Stimulated activated CD4-positive, alpha-beta T cell treated with anti-CD3 and anti-CD28 coated beads, Interleukin-2, amount 100 ng/mL, for 24 hours (primary cell): ENCODE results near the gene TMCC1.
"Not testable (repeated sequence)": the region's sequence is repeated elsewhere in the genome, so short reads cannot be mapped to it uniquely, and the experiment has no call there.

ENCODE experiments used
- DNase-seq, 2 donors: peaks; one replicate each; pipeline ENCODE4 v3.0.0-alpha.2; 2020

TMCC1 gene

GRCh38 chr3:129893581-129894070, at the start of gene TMCC1:
TSS of gene TMCC1 (minus strand) at chr3:129893711.
- peak; percentile 84 to 88 for DNase-seq

- DNase-seq = no peak
Observed at GRCh38 chr3:129943020-129943419, 49.5 kb upstream of the TMCC1 start.

- peak; percentile 36 to 51 for DNase-seq
Observed at GRCh38 chr3:129942296-129942695, 48.8 kb upstream of the TMCC1 start.

- DNase-seq = no peak
Observed at GRCh38 chr3:129940086-129940485, 46.6 kb upstream of the TMCC1 start.

- DNase-seq = no peak
Observed at GRCh38 chr3:129938140-129938930, 44.8 kb upstream of the TMCC1 start.

DNA sequence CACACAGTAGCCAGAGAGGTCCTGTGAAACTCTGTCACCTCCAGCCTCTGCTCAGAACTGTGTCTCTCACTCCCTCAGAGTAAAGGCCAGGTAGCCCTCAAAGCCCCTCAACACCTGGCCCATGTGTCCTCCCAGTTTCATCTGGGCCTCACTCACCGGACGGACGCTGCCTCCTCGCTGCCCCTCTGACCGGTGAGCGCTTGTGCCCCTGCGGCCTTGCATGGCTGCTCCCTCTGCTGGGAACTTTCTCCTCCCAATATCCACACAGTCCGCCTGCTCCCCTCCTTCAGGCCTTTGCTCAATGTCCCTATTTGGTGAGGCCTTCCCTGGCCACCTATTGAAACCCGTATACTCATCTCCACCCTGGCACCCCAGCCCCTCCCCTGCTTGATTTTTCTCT, 44.2 kb upstream of the TMCC1 start:
- no peak for DNase-seq

GRCh38 chr3:129936757-129937156, 43.2 kb upstream of the TMCC1 start:
- DNase-seq = no peak

DNA sequence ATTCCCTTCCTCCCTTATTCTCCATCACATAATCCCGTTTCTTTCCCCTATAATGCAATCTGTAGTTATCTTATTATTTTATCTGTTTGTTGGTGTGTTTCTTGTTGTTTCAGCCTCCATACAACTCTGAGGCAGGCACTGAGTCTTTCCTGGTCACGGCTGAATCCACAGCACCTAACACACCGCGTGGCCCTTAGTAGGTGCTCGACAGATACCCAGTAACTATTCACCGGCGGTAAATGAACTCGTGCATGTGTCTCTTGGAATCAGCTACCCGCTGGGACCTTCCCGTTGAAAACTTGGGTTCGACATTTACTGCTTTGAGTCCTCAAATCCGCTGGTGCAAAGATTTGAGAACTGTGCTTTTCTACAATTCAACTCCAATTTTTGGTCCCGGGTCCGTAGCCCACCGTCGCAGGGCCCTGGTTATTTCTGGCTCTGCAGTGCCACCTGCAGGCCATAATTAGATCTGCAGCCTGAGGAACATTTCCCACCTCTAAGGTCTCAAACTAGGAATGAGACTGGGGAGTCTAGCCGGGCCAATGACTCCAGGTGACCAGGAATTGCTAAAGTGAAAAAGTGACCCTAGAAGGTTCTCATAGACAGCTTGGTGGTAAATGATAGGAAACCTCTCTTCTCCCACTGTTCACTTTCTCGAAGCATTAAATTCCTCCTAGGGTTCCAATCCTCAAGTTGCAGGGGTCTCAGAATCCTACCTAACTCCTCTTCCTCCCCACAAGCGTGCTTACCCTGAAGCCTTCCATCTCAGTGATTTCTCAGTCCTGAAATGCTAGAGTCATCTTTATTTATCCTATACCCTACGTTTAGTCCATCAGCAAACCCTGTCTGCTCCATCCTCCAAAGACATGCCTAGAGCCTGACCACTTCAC, 41.0 kb upstream of the TMCC1 start:
- peak; percentile 26 to 32 for DNase-seq

DNA sequence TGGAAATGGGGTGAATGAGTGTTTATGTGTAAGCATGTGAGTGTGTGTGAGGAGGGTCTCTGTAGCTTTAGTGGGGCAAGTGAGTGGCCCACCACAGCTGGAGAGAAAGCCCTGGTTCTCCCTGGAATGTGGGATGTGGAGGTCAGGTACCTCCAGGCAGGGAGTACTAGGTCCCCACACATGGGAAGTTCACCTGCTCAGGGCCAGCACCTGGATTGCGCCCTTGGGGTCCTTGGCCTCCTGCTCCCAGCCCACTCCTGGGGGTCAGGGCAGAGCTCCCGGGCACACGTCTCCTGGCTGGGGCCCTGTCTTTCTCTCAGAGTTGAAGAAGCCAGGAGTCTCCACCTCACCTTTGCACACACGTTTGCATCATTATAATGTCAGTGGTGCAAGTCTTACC, 40.0 kb upstream of the TMCC1 start:
- DNase-seq = no peak

GRCh38 chr3:129929383-129929782, 35.9 kb upstream of the TMCC1 start:
- no peak for DNase-seq

DNA sequence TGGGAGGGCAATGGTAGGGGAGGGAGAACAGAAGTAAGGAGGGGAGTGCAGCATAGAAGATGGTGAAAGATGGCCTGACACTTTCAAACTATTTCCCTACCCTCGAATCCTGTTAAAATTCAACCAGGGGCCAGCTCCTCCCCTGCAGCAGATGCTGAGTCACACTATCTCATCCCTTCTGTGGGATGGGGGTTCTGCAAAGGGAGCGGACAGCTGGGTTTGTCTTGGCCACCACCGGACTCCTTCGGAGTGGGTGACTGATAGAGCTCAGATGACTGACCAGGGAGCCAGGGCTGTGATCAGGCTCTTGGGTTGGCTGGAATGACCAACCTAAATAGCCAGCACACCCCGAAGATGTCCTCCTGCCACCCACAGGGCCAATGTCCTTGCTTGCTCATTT, 33.6 kb upstream of the TMCC1 start:
- DNase-seq = no peak

DNA sequence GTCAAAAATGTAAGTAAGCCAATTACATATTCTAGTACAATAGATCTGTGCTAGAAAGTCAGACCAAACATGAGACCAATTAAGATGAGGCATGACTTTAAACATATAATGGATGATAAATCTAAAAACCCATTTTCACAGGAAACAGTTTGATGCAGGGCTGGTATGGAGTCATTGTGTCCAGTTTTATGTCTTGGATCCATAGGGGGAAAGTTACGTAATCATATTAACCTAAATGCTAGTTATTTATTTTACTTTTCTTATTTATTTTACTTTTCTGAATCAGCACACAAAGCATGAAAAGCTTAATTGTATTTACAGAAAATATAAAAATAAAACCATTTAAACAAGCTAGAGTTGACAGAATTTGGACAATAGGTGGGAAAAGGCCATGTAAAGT, 26.3 kb upstream of the TMCC1 start:
- no peak for DNase-seq

DNA sequence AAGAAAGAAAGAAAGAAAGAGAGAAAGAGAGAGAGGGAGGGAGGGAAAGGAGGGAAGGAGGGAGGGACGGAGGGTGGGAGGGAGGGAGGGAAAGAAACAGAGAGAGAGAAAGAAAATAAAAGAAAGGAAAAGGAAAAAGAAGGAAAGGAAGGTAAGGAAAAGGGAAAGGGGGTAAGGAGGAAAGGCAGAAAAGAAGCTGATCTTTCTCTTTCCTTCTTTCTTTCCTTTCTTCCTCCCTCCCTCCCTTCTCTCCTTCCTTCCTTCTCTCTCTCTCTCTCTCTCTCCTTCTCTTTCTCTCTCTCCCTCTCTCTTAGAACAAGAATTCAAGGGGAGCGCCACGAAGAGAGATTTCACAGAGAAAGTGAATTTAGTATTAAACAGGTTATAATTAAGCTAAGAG, 25.8 kb upstream of the TMCC1 start:
- no peak for DNase-seq

- DNase-seq = no peak
Observed at GRCh38 chr3:129918461-129918860, 24.9 kb upstream of the TMCC1 start.

GRCh38 chr3:129917423-129918007, 24.0 kb upstream of the TMCC1 start:
- no peak for DNase-seq

GRCh38 chr3:129913618-129914017, 20.1 kb upstream of the TMCC1 start:
- no peak for DNase-seq

GRCh38 chr3:129911261-129911861, 17.9 kb upstream of the TMCC1 start:
- DNase-seq = no peak

GRCh38 chr3:129909235-129909634, 15.7 kb upstream of the TMCC1 start:
- not testable (repeated sequence) for DNase-seq

DNA sequence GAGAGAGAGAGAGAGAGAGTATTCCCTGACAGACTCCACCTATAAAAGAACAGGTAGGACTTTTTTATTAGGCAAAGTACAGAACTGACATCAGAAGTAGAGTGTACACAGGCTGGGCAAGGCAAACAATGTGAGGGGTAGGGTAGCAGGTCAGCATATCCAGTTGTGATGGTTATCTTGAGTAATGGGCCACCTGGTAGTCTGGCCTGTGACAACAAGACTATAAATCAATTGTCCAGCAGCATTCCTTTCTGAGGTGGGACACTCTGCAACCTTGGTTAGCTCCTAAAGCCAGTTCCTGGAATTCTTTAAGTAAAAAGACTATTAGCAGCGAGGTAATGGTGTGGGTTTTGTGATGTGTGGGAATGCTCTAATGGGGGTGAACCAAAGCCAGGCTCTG, 14.9 kb upstream of the TMCC1 start:
- no peak for DNase-seq

DNA sequence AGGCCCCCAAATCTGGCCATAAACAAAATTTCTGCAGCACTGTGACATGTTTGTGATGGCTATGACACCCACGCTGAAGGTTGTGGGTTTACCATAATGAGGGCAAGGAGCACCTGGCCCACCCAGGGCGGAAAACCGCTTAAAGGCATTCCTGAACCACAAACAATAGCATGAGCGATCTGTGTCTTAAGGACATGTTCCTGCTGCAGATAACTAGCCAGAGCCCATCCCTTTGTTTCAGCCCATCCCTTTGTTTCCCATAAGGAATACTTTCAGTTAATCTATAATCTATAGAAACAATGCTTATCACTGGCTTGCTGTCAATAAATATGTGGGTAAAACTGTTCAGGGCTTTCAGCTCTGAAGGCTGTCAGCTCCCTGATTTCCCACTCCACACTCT, 7.8 kb upstream of the TMCC1 start:
- not testable (repeated sequence) for DNase-seq

DNA sequence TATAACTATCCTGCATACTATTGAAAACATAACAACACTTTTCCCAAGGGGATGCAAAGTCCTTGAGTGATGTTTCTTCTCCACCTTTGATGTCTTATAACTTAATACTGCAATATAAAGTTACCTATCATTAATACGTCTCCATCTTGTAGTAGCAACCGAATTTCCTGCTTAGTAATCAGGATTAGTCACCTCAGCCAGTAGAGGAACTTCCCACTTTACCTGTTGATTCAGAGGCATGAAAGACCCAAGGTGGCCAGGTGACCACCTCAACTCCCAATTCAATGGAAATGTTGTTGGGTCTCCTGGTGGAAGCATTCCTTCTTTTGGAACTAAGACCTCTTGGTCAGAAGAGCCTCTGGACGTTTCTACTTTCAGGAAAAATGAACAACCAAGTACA, 3.5 kb upstream of the TMCC1 start:
- no peak for DNase-seq

DNA sequence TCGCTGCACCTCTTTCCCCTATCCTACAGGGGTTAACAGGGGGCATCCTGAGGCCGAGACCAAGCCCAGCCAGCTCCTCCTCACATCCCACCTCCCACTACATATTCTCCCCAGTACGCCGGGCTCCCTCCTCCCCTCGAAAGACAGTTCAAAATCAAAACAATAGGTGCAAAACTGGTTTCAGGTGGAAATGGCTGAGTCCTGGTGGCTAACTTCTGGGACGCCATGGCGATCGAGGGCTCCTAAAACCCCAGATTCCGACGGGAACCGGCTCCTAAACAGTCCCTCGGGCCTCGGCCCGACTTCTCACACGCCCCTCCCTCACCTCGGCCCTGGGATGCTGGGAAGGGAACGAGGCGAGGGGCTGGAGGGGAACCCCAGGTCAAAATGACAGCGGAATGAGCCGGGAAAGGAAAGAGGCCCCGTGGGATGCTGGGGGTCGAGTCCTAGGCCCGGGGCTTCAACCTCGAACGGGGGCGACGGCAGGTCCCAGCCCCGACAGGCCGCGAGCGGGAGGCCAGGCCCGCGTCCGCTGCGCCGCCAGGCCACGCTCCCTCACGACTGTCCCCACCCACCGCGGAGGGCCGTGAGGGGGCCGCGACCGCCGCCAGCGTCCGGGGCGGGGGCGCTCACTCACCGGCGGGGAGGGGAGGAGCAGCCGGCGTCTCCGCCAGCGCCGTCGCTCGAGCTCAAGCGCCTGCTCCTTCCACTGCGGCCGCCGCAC, 492 bp downstream of the TMCC1 start:
- DNase-seq = peak; percentile 68 to 69
